CD4-positive, alpha-beta T cell (primary cell): ENCODE results near the gene GTF2E1. TPM values are rescaled to one million over a fixed set of nuclear protein-coding genes. Genes with fewer than 3 reads are reported as not detected.

Experiments used
- ATAC-seq: fragments of 200-7000 bp; cut with Tn5 transposase; one replicate; pipeline ENCODE4 v1.10.0; 2022; ENCODE audit warnings: mild to moderate bottlenecking; ENCODE audit not compliant: poor library complexity
- CTCF ChIA-PET: fragments of 350-600 bp; sonication (Branson Sonifier 250); formaldehyde crosslinking; loops from one replicate; lab custom pipeline; 2021; ENCODE audit warnings: antibody characterized with exemption, inconsistent platforms; lab: Charles Lee
- POLR2A ChIA-PET: fragments of 350-600 bp; sonication (Branson Sonifier 250); formaldehyde crosslinking; loops from one replicate; lab custom pipeline; 2021; ENCODE audit warnings: antibody characterized with exemption, inconsistent platforms; lab: Charles Lee
- DNase-seq, 14 experiments: peaks; one replicate each; pipeline ENCODE4 v3.0.0-alpha.2; 2013 to 2020; ENCODE audit warnings: mixed read lengths in 2 of 14
- H3K27ac ChIP-seq, 2 donors: one replicate each; pipeline versions ENCODE4 v1.5.1 to v1.7.0; 2013; ENCODE audit warnings: low read length in 2 of 2, low read depth in 1 of 2, mild to moderate bottlenecking in 1 of 2
- H3K27me3 ChIP-seq, 2 experiments: 1 replicate in 1 of 2; 2 replicates in 1 of 2; pipeline versions ENCODE4 v1.6.1 to v1.7.0; 2013; ENCODE audit warnings: low read length in 2 of 2, control low read depth in 1 of 2, mild to moderate bottlenecking in 1 of 2, moderate library complexity in 1 of 2; ENCODE audit not compliant: insufficient read depth in 2 of 2, control insufficient read depth in 1 of 2
- H3K36me3 ChIP-seq: one replicate; pipeline ENCODE4 v1.6.1; 2013; ENCODE audit warnings: low read length, control low read depth; ENCODE audit not compliant: insufficient read depth
- H3K4me1 ChIP-seq: one replicate; pipeline ENCODE4 v1.6.1; 2013; ENCODE audit warnings: low read length, control low read depth; ENCODE audit not compliant: insufficient read depth
- H3K4me3 ChIP-seq: one replicate; pipeline ENCODE4 v1.5.1; 2013; ENCODE audit warnings: mild to moderate bottlenecking, low read length, moderate library complexity
- H3K9me3 ChIP-seq, 2 experiments: 1 replicate in 1 of 2; 2 replicates in 1 of 2; pipeline versions ENCODE4 v1.6.1 to v1.7.0; 2013; ENCODE audit warnings: low read length in 2 of 2, mild to moderate bottlenecking in 2 of 2, control low read depth in 1 of 2, moderate library complexity in 1 of 2; ENCODE audit not compliant: control insufficient read depth in 1 of 2, insufficient read depth in 1 of 2
- H3K27ac Mint-ChIP-seq: one replicate; pipeline ENCODE4 v1.8.0; 2020; ENCODE audit warnings: mixed read lengths
- H3K27me3 Mint-ChIP-seq: one replicate; pipeline ENCODE4 v1.8.0; 2021; ENCODE audit warnings: mixed read lengths
- H3K36me3 Mint-ChIP-seq: one replicate; pipeline ENCODE4 v1.8.0; 2021; ENCODE audit warnings: low read depth, mixed read lengths
- H3K4me1 Mint-ChIP-seq: one replicate; pipeline ENCODE4 v1.8.0; 2021; ENCODE audit warnings: low read depth, mixed read lengths
- H3K4me3 Mint-ChIP-seq: one replicate; pipeline ENCODE4 v1.8.0; 2020; ENCODE audit warnings: mild to moderate bottlenecking, mixed read lengths
- H3K9me3 Mint-ChIP-seq: one replicate; pipeline ENCODE4 v1.8.0; 2020; ENCODE audit warnings: mixed read lengths
- intact Hi-C, 2 experiments: fragments of 100-400 bp; cut with DNase I in 1 of 2; cut with micrococcal nuclease in 1 of 2; formaldehyde crosslinking; loops; one replicate each; pipeline versions ENCODE4 v1.15.1 to v1.9.0; 2023 to 2025; cut with DNase I, micrococcal nuclease
- total RNA-seq, 174 experiments: library from RNA in 2 of 174; stranded (reverse) in 2 of 174; gene quantifications; one replicate each; pipeline ENCODE4 v1.2.3 and lab custom pipeline; 2021 to 2026
- TF ChIP-seq, protein P1 (sequence below): fragments of 200-600 bp; IDR thresholded peaks from one replicate; pipeline ENCODE4 v1.8.0; 2022; ENCODE audit warnings: antibody characterized with exemption, mild to moderate bottlenecking

The GTF2E1 gene
- total RNA-seq, 2 experiments from 2014 or later, result 6.3 to 7.5 TPM

DNA sequence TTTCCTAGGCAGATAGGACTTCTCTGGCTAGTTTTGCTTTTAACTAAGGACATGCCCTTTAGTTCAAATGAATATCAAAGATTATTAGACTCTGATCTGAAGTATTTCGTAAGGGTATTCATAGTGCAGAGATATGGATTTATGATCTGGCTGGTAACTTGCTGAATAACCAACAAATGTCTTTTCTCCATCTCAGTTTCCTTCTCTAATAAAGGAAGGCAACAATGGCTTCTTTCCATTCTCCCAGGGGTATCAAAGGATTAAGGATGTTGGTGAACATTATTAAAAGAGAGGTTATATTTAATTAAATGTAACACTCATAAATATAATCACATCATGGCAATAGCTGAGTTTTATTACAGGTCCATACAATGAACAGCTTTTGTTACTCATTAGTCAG lies 86.3 kb downstream of the GTF2E1 start:
- Mint-ChIP-seq H3K4me3 (no peak overlapping the region), H3K36me3 (no peaks in the 10 kb centered on the region), H3K4me1 (no peaks in the 10 kb centered on the region), H3K27ac (no peak overlapping the region), H3K27me3 (peaks cover 12% of the 10 kb centered on the region), H3K9me3 (no peaks in the 10 kb centered on the region)
- Histone ChIP-seq H3K27ac (no peak overlapping the region), H3K4me3 (no peak overlapping the region), H3K9me3 (no peaks in the 10 kb centered on the region), H3K4me1 (no peaks in the 10 kb centered on the region), H3K27me3 (no peaks in the 10 kb centered on the region), H3K36me3 (no peaks in the 10 kb centered on the region)
- no peak for ATAC-seq
- ChIA-PET CTCF (no interaction called here), POLR2A (no interaction called here)
- DNase-seq, result no peak
- TF ChIP-seq, protein P1, sequence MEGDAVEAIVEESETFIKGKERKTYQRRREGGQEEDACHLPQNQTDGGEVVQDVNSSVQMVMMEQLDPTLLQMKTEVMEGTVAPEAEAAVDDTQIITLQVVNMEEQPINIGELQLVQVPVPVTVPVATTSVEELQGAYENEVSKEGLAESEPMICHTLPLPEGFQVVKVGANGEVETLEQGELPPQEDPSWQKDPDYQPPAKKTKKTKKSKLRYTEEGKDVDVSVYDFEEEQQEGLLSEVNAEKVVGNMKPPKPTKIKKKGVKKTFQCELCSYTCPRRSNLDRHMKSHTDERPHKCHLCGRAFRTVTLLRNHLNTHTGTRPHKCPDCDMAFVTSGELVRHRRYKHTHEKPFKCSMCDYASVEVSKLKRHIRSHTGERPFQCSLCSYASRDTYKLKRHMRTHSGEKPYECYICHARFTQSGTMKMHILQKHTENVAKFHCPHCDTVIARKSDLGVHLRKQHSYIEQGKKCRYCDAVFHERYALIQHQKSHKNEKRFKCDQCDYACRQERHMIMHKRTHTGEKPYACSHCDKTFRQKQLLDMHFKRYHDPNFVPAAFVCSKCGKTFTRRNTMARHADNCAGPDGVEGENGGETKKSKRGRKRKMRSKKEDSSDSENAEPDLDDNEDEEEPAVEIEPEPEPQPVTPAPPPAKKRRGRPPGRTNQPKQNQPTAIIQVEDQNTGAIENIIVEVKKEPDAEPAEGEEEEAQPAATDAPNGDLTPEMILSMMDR, result no peak
- intact Hi-C loops, result no loop called here

DNA sequence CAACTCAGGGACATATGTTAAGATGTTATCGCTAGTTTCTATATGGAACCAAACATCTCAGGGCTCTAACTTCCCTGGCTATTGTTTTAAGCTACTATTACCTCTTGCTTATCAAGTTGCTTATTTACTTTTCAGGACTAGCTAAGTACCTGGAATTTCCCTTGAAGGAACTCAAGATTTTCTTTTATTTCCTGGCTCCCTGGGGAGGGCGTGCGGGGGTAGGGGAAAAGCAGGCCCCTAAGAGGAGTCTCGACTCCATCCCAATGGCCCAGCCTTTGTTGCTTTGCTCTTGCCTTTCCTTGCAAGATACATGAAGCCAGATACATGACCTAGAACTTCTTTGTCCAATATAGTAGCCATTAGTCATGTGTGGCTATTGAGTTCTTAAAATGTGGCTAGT lies 88.5 kb downstream of the GTF2E1 start:
- no peak for ATAC-seq
- intact Hi-C loops, result no loop called here

More for the DNA sequence above, 88.5 kb downstream of the GTF2E1 start:
- no peaks in the 10 kb centered on the region for H3K9me3 ChIP-seq
- no peak overlapping the region for H3K27ac Mint-ChIP-seq
- no peak overlapping the region for H3K27ac ChIP-seq
- ChIA-PET CTCF (no interaction called here), POLR2A (no interaction called here)
- peaks cover 12% of the 10 kb centered on the region for H3K27me3 Mint-ChIP-seq
- H3K9me3 Mint-ChIP-seq, result no peaks in the 10 kb centered on the region
- H3K4me3 ChIP-seq, result no peak overlapping the region
- no peak for DNase-seq
- no peaks in the 10 kb centered on the region for H3K36me3 Mint-ChIP-seq
- TF ChIP-seq, protein P1, result no peak
- no peak overlapping the region for H3K4me3 Mint-ChIP-seq
- H3K4me1 Mint-ChIP-seq, result no peaks in the 10 kb centered on the region
- no peaks in the 10 kb centered on the region for H3K36me3 ChIP-seq
- no peaks in the 10 kb centered on the region for H3K27me3 ChIP-seq
- H3K4me1 ChIP-seq, result no peaks in the 10 kb centered on the region

Other genes starting within 250 kb of the GTF2E1 start
- 10 to 100 TPM; 81.3 to 84.0 TPM for gene NDUFB4, start 146.4 kb upstream of the GTF2E1 start, total RNA-seq
- gene HGD, start 60.5 kb upstream of the GTF2E1 start, total RNA-seq, result 1 to 10 TPM; 2.0 to 2.9 TPM
- gene RABL3, start 228 bp upstream of the GTF2E1 start, total RNA-seq, result 10 to 100 TPM; 12.9 to 13.6 TPM
- not detected for gene STXBP5L, start 165.5 kb downstream of the GTF2E1 start, total RNA-seq